ENCODE data around the gene NOP53.
A peak's percentile ranks its signal among the peaks of the same experiment; 100 is the strongest.
"Not testable (repeated sequence)": the region's sequence is repeated elsewhere in the genome, so short reads cannot be mapped to it uniquely, and the experiment has no call there.

NOP53 gene

GRCh38 chr19:47745010-47745901 lies at the start of gene NOP53:
TSS of gene NOP53 (plus strand) at chr19:47745546. CDS start at chr19:47745560, 14 bp downstream.
- DNase-seq (ENCODE audit: low read depth in 2 of 2), result peak; percentile 96 to 97

- DNase-seq (ENCODE audit: low read depth in 2 of 2), result no peak
Observed at GRCh38 chr19:47696635-47697034, 48.7 kb upstream of the NOP53 start.

DNA sequence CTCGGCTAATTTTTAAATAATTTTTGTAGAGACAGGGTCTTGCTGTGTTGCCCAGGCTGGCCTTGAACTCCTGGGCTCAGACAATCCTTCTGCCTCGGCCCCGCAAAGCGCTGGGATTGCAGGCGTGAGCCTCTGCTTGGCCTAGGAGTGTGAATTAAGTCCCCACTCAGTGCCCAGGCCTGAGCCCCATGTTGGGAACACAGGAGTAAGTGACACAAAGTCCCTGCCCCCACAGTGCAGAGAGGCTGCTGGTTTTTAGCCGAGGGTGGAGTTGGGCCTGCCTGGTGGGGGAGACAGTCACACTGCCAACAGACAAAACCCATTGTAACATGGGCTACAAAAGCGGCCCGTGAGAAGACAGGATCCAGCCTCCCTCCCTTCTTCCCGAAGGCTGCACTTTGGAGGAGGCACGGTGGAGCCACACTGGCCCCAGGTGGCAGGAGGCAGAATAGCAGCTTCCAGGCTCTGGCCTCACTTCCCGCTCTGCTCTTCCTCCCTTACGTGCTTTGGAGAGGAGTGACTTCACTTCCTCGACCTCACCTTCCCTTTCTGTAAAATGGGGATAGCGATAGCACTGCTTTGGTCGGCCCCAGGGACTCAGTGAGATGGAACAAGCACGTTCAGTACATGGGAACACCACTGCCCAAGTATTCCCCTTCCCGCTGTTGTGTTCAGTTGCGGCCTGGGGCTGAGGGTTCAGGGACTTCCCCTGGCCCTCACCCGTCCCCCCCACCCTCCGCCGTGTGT lies 47.3 kb upstream of the NOP53 start:
- peak in 1 of 2 donors; percentile 16 for DNase-seq (ENCODE audit: low read depth in 2 of 2)

DNA sequence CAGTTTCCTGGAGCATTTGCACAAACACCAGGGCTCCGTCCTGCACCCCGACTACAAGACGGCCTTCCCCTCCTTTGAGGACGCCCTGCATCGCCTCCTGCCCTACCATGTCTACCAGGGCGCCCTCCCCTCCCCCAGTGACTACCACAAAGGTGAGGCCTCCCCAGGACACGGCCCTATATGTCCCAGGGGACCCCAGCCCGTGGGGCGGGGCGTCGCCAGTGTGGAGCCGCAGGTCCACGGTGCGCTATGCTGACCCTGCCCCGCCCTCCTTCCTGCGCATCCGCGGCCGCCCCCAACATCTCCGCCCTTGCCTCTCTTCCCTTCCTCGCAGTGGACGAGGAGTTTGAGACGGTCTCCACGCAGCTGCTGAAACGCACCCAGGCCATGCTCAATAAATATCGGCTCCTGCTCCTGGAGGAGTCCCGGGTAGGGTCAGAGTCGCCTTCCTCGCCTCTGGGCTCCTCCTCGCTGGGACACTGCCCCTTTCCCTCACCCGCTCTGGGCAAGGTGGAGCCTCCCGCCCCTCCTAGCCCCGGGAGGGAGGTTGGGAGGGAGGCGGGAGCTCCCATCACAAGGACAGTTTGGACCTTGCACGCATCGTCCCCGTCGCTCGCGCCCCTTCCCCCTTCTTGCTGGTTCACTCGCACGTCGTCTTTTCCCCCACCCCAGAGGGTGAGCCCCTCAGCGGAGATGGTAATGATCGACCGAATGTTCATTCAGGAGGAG lies 46.6 kb upstream of the NOP53 start:
- no peak for DNase-seq (ENCODE audit: low read depth in 2 of 2)

- no peak for DNase-seq (ENCODE audit: low read depth in 2 of 2)
Observed at GRCh38 chr19:47699360-47699917, 45.9 kb upstream of the NOP53 start.

DNA sequence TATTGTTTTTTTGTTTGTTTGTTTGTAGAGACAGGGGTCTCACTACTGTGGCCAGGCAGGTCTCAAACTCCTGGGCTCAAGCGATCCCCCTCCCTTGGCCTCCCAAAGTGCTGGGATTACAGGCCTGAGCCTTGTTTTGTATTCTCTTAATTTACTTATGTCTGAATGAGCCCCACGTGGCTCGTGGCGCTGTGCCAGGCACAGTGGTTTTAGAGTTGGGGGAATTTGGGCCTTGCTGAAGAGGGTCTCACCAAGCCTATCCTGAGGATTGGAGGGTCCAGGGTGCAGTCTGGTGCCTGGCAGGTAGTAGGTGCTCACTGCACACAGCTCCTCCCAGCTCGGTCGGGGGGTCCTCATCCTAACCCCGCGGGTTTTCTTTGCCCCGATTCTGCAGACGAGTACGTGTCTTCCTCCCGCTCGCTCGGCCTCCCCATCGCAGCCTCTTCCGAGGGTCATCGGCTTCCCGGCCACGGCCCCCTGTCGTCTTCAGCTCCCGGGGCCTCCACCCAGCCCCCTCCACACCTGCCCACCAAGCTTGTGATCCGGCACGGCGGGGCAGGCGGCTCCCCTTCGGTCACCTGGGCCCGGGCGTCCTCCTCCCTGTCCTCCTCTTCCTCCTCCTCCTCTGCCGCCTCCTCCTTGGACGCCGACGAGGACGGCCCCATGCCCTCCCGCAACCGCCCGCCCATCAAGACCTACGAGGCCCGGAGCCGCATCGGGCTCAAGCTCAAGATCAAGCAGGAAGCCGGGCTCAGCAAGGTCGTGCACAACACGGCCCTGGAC lies 44.2 kb upstream of the NOP53 start:
- DNase-seq (ENCODE audit: low read depth in 2 of 2), result no peak

- no peak for DNase-seq (ENCODE audit: low read depth in 2 of 2)
Observed at GRCh38 chr19:47701717-47702552, 43.4 kb upstream of the NOP53 start.

GRCh38 chr19:47702671-47703070 lies 42.7 kb upstream of the NOP53 start:
- no peak for DNase-seq (ENCODE audit: low read depth in 2 of 2)

DNA sequence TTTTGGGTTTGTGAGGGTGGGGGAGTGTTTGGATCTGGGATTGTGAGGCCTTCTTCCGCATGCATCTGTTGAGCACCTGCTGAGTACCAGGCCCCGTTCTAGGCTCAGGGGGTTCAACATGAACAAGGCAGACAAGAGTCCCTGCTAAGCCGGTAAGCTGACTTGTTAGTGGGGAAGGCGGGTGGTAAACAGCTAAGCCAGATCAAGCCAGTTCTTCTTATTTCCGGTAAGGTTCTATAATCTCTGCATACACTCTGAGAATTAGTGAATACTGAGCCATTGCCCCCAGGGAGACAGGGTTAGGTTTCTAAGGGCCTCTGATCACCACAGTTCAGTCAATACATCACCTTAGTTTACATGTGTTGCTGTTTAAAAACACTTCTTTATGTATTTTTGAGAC lies 42.0 kb upstream of the NOP53 start:
- DNase-seq (ENCODE audit: low read depth in 2 of 2), result no peak

DNA sequence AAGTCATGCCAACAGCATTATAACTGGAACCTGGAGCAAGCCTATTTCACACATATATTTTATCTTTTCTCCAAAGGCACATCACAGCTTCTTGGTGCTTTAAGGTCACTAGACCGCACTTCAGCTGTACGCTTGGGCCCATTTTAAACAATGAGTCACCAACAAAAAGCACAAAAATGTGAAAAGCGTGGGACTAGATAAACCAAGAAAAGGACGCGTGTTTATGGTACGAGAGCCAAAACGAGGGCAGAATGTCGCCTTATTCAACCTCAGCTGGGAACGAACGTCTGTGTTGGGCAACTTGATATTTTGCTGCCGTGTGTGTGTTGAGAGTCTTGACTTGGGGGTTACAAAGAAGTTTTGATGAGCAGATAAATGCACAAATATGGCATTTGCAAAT lies 41.3 kb upstream of the NOP53 start:
- DNase-seq (ENCODE audit: low read depth in 2 of 2), result no peak

GRCh38 chr19:47704656-47705055 lies 40.7 kb upstream of the NOP53 start:
- DNase-seq (ENCODE audit: low read depth in 2 of 2), result no peak

DNA sequence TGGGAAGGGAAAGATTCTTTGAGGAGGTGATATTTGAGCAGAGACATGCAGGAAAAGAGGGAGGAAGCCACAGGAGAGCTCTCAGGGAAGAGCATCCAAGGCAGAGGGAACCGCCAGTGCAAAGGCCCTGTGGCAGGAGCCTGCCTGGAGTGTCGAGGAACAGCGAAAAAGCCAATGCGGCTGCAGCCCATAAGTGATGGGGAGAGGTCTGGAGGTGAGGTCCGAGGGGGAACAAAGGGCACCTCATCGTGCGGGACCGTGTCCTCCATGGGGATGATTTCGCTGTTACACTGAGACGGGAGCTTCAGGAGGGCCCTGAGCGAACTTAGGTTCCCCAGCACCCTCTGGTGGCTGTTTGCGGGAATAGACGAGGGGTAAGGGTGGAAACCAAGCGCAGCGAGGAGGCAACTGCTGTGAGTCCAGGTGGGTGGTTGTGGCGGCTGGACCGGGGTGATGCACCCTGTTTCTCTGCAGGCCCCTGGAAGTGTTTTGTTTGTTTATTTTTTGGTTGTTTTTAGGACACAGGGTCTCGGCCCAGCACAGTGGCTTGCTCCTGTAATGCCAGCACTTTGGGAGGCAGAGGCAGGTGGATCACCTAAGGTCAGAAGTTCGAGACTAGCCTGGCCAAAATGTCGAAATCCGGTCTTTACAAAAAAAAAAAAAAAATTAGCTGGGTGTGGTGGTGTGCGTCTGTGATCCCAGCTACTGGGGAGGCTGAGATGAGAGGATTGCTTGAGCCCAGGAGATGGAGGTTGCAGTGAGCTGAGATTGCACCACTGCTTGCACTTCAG lies 38.0 kb upstream of the NOP53 start:
- peak; percentile 42 to 49 for DNase-seq (ENCODE audit: low read depth in 2 of 2)

DNA sequence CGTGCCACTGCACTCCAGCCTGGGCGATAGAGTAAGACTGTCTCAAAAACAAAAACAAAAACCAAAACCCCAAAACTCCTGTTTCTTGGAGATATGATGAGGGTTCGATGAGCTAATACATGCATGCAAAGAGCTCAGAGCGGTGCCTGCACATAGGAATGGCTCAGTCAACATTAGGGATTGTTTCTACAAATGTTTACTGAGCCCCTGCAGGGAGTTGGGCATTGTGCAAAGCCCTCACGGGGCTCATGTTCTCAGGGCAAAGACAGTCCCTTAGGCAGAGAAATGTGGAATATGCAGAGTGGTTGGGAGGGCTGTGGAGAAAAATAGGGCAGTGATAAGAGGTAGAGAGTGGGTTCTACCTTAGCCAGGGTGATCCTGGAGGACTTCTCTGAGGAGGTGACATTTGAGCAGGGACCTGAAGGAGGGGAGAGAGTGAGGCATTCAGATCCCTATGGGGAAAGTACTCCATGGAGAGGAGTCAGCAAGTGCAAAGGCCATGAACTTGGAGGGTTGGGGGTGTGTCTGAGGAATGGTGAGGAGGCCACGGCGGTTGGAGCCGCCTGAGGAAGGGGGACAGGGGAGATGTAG lies 33.6 kb upstream of the NOP53 start:
- DNase-seq (ENCODE audit: low read depth in 2 of 2), result no peak

- no peak for DNase-seq (ENCODE audit: low read depth in 2 of 2)
Observed at GRCh38 chr19:47713046-47714021, 32.0 kb upstream of the NOP53 start, which contains the start of gene EHD2. TSS of gene EHD2 (plus strand) at chr19:47713422. CDS start at chr19:47716613, 3,191 bp downstream.

DNA sequence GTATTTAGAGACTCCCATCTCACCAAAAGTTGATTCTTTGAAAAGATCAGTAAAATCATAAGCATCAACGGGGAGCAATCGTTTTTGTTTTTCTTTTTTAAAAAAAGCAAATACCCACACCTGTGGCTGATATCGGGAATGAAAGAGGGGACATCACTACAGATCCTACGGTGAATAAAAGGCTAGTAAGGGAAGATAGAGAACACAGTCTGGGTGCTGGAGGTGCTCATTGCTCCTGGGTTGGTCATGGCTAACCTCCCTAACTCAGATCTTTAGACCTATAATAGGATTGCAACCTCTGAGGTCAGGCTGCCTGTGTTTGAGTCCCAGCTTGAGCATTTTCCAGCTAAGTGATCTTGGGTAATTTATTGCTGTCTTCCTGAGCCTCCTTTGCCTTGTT lies 31.0 kb upstream of the NOP53 start:
- DNase-seq (ENCODE audit: low read depth in 2 of 2), result no peak

- DNase-seq (ENCODE audit: low read depth in 2 of 2), result not testable (repeated sequence)
Observed at GRCh38 chr19:47714855-47715254, 30.5 kb upstream of the NOP53 start.

DNA sequence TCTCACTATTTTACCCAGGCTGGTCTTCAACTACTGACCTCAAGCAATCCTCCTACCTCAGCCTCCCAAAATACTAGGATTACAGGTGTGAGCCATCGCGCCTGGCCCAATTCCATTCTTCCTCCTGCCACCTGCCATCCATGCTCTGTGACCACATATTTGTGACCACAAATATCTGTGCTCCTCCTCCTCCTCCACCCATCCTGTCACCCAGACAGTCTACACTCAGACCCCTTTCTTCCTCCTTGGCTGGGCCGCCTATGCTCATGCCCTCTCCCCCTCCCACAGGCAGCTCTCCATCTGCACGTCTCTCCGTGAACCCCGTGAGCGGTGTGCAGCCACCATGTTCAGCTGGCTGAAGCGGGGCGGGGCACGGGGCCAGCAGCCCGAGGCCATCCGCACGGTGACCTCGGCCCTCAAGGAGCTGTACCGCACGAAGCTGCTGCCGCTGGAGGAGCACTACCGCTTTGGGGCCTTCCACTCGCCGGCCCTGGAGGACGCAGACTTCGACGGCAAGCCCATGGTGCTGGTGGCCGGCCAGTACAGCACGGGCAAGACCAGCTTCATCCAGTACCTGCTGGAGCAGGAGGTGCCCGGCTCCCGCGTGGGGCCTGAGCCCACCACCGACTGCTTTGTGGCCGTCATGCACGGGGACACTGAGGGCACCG lies 28.9 kb upstream of the NOP53 start:
- no peak for DNase-seq (ENCODE audit: low read depth in 2 of 2)

All from activated CD8-positive, alpha-beta memory T cell treated with anti-CD3 and anti-CD28 coated beads for 4 hours (primary cell).